H1 (cell line): ENCODE measurements around the gene SCN10A.

Experiments used
- ASH2L ChIP-seq: fragments of 200-600, 300-600 bp; sonication (generic); IDR thresholded peaks from one replicate; pipeline ENCODE4 v1.7.1; 2017; ENCODE audit warnings: low read length
- EZH2 ChIP-seq: fragments of 200-600 bp; sonication (generic); IDR thresholded peaks from 2 replicates; pipeline ENCODE4 v1.7.1; 2012; ENCODE audit warnings: low read depth, mild to moderate bottlenecking, moderate library complexity, low read length, inconsistent platforms; ENCODE audit not compliant: severe bottlenecking
- JUND ChIP-seq: IDR thresholded peaks from 2 replicates; pipeline ENCODE4 v1.6.1; 2011; ENCODE audit warnings: mild to moderate bottlenecking, improper control_type of control experiment, low read length
- MAFK ChIP-seq: IDR thresholded peaks from 2 replicates; pipeline ENCODE4 v1.6.1; 2012; ENCODE audit warnings: low read depth, mild to moderate bottlenecking, improper control_type of control experiment, low read length
- POLR2AphosphoS5 ChIP-seq: IDR thresholded peaks from 2 replicates; pipeline ENCODE4 v1.6.1; 2011; ENCODE audit warnings: low read depth, low read length
- RAD21 ChIP-seq, 2 experiments: IDR thresholded peaks in 1 of 2; conservative IDR thresholded peaks in 1 of 2; 2 replicates each; pipeline ENCODE4 v1.6.1; 2011; ENCODE audit warnings: low read depth in 2 of 2, low read length in 2 of 2, improper control_type of control experiment in 1 of 2, inconsistent platforms in 1 of 2, mild to moderate bottlenecking in 1 of 2, moderate library complexity in 1 of 2
- TAF1 ChIP-seq: IDR thresholded peaks from 2 replicates; pipeline ENCODE4 v1.6.1; 2011; ENCODE audit warnings: mild to moderate bottlenecking, low read depth, low read length
- TF ChIP-seq, protein P1 (sequence below), 3 experiments: IDR thresholded peaks; 1 replicate in 2 of 3; 2 replicates in 1 of 3; pipeline versions ENCODE4 v1.5.1 to v1.6.1; 2011; ENCODE audit warnings: low read length in 3 of 3, mild to moderate bottlenecking in 3 of 3, inconsistent platforms in 2 of 3, low read depth in 1 of 3, moderate library complexity in 1 of 3; ENCODE audit not compliant: insufficient read depth in 1 of 3; ENCODE audit errors: control extremely low read depth in 1 of 3
- TF ChIP-seq, protein P2 (sequence below): IDR thresholded peaks from 2 replicates; pipeline ENCODE4 v1.6.1; 2011; ENCODE audit warnings: low read depth, mild to moderate bottlenecking, low read length; ENCODE audit not compliant: insufficient read depth

DNA sequence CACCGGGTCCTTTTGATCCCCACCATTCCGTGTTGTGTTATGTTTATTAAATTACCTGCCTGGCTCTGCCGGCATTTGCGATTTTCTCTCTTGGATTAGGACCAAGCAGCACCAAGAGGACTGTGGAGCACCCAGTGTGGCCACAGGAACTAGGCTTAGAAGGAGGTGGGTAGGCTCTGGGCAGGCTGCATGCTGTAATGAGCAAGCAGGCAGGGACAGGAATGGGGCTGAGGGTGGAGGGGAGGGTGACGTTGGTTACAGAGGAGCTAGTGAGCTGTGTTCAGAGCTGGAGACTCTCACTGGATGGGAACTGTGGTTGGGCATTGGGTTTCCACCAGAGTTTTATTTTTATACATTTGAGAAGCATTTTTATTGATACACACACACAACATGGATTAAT, 158.6 kb downstream of the SCN10A start:
- TF ChIP-seq, protein P1, sequence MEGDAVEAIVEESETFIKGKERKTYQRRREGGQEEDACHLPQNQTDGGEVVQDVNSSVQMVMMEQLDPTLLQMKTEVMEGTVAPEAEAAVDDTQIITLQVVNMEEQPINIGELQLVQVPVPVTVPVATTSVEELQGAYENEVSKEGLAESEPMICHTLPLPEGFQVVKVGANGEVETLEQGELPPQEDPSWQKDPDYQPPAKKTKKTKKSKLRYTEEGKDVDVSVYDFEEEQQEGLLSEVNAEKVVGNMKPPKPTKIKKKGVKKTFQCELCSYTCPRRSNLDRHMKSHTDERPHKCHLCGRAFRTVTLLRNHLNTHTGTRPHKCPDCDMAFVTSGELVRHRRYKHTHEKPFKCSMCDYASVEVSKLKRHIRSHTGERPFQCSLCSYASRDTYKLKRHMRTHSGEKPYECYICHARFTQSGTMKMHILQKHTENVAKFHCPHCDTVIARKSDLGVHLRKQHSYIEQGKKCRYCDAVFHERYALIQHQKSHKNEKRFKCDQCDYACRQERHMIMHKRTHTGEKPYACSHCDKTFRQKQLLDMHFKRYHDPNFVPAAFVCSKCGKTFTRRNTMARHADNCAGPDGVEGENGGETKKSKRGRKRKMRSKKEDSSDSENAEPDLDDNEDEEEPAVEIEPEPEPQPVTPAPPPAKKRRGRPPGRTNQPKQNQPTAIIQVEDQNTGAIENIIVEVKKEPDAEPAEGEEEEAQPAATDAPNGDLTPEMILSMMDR (IDR thresholded peaks at IDR 0.05; ENCODE audit: control extremely low read depth in 1 of 3, insufficient read depth in 1 of 3, low read depth in 1 of 3, low read length in 3 of 3), result no peak
- TF ChIP-seq MAFK, result no peak
- TF ChIP-seq RAD21 (IDR thresholded peaks at IDR 0.05 in 1 of 2, conservative IDR thresholded peaks at IDR 0.05 in 1 of 2; ENCODE audit: low read depth in 2 of 2, low read length in 2 of 2), result no peak
- TF ChIP-seq, protein P2, sequence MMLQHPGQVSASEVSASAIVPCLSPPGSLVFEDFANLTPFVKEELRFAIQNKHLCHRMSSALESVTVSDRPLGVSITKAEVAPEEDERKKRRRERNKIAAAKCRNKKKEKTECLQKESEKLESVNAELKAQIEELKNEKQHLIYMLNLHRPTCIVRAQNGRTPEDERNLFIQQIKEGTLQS, result no peak
- no peak for TF ChIP-seq ASH2L
- TF ChIP-seq POLR2AphosphoS5, result no peak
- TF ChIP-seq JUND, result no peak
- no peak for TF ChIP-seq TAF1
- TF ChIP-seq EZH2, result no peak
